Cardiac fibroblast (primary cell): ENCODE measurements around the gene RANBP9.

Experiments used
- DNase-seq, 2 donors: peaks; one replicate each; pipeline versions ENCODE4 v3.0.0 to v3.0.0-alpha.2; 2010; ENCODE audit warnings: low read depth in 2 of 2
- H3K4me3 ChIP-seq, 2 donors: replicated peaks in 1 of 2; 1 replicate in 1 of 2; 2 replicates in 1 of 2; pipeline ENCODE4 v1.5.1; 2011; ENCODE audit warnings: low read depth in 2 of 2, low read length in 2 of 2, mild to moderate bottlenecking in 2 of 2, moderate library complexity in 1 of 2
- CTCF ChIP-seq: IDR thresholded peaks from one replicate; pipeline ENCODE4 v1.5.1; 2011; ENCODE audit warnings: low read depth, mild to moderate bottlenecking, low read length, inconsistent platforms

RANBP9 gene

GRCh38 chr6:13660893-13661292, 50.7 kb downstream of the RANBP9 start:
- DNase-seq = no peak
- H3K4me3 ChIP-seq = no peak overlapping the region

GRCh38 chr6:13660273-13660672, 51.4 kb downstream of the RANBP9 start:
- no peak for TF ChIP-seq CTCF
- H3K4me3 ChIP-seq = no peak overlapping the region
- no peak for DNase-seq

More at GRCh38 chr6:13660893-13661292, 50.7 kb downstream of the RANBP9 start:
- TF ChIP-seq CTCF = no peak

- no peak for TF ChIP-seq CTCF
- no peak overlapping the region for H3K4me3 ChIP-seq
- DNase-seq = no peak
These were observed 55.9 kb downstream of the RANBP9 start for GRCh38 chr6:13655700-13656099.

- H3K4me3 ChIP-seq = no peak overlapping the region
- no peak for TF ChIP-seq CTCF
- no peak for DNase-seq
These were observed 57.1 kb downstream of the RANBP9 start for GRCh38 chr6:13654496-13654895.

GRCh38 chr6:13653296-13653695, 58.3 kb downstream of the RANBP9 start:
- no peak overlapping the region for H3K4me3 ChIP-seq
- TF ChIP-seq CTCF = no peak
- peak in 1 of 2 donors; percentile 60 for DNase-seq

- no peak for DNase-seq
- H3K4me3 ChIP-seq = no peak overlapping the region
- no peak for TF ChIP-seq CTCF
These were observed 62.2 kb downstream of the RANBP9 start for GRCh38 chr6:13649393-13649792.

- DNase-seq = no peak
- TF ChIP-seq CTCF = no peak
- H3K4me3 ChIP-seq = no peak overlapping the region
These were observed 62.8 kb downstream of the RANBP9 start for GRCh38 chr6:13648850-13649249.
